ENCODE measurements around the gene FUBP1.

GRCh38 chr1:77926561-77927357, 52.1 kb downstream of the FUBP1 start:
- TF ChIP-seq CEBPB (IDR thresholded peaks at IDR 0.05; ENCODE audit: low read depth) = no peak
- TF ChIP-seq REST (IDR thresholded peaks at IDR 0.05; ENCODE audit: low read depth) = no peak
- TF ChIP-seq EZH2phosphoT487 (IDR thresholded peaks at IDR 0.05; ENCODE audit: borderline replicate concordance) = no peak
- no peak for TF ChIP-seq POLR2A (IDR thresholded peaks at IDR 0.05; ENCODE audit: borderline replicate concordance, extremely low read depth, insufficient read depth, insufficient read length)
- no peak for TF ChIP-seq MAX (IDR thresholded peaks at IDR 0.05)
- TF ChIP-seq RAD21 (IDR thresholded peaks at IDR 0.05; ENCODE audit: low read depth) = no peak
- no peak for TF ChIP-seq CTCF (IDR thresholded peaks at IDR 0.05 in 2 of 3, conservative IDR thresholded peaks at IDR 0.05 in 1 of 3; ENCODE audit: borderline replicate concordance in 1 of 3, insufficient read depth in 1 of 3, low read depth in 2 of 3, low read length in 2 of 3)
- no peak for TF ChIP-seq EZH2 (IDR thresholded peaks at IDR 0.05)
- no peak for TF ChIP-seq JUND (IDR thresholded peaks at IDR 0.05)
